MCF 10A (cell line): ENCODE results near the gene AGL. TPM values are rescaled to one million over a fixed set of nuclear protein-coding genes. Genes with fewer than 3 reads are reported as not detected.

ENCODE experiments used
- BruUV-seq: library from RNA; stranded (reverse); fragments of 400-500 nt; replicated peaks from 2 replicates; lab custom pipeline; 2021; lab: Mats Ljungman, UMichigan
- CTCF ChIA-PET: fragments of 300-600 bp; sonication (Branson Sonifier 250); formaldehyde crosslinking; extraction: SDS; loops from one replicate; lab custom pipeline; 2021; ENCODE audit warnings: antibody characterized with exemption, inconsistent platforms; lab: Yijun Ruan, JAX
- POLR2A ChIA-PET: fragments of 300-600, 350-650 bp; sonication (Branson Sonifier 250); formaldehyde crosslinking; extraction: SDS; loops from one replicate; lab custom pipeline; 2020; ENCODE audit warnings: antibody characterized with exemption, inconsistent platforms; lab: Yijun Ruan, JAX
- DNase-seq: peaks from one replicate; pipeline ENCODE4 v3.0.0-alpha.2; 2018; ENCODE audit not compliant: unreplicated experiment
- H3K27ac Mint-ChIP-seq: one replicate; pipeline ENCODE4 v1.8.0; 2022; ENCODE audit warnings: mild to moderate bottlenecking, low read depth, mixed read lengths; ENCODE audit not compliant: unreplicated experiment
- H3K27me3 Mint-ChIP-seq: one replicate; pipeline ENCODE4 v1.8.0; 2022; ENCODE audit warnings: mixed read lengths; ENCODE audit not compliant: insufficient read depth, unreplicated experiment
- H3K36me3 Mint-ChIP-seq: one replicate; pipeline ENCODE4 v1.8.0; 2022; ENCODE audit warnings: mild to moderate bottlenecking, moderate library complexity, mixed read lengths; ENCODE audit not compliant: insufficient read depth, unreplicated experiment
- H3K4me1 Mint-ChIP-seq: one replicate; pipeline ENCODE4 v1.8.0; 2022; ENCODE audit warnings: mixed read lengths; ENCODE audit not compliant: insufficient read depth, unreplicated experiment
- H3K4me3 Mint-ChIP-seq: one replicate; pipeline ENCODE4 v1.8.0; 2022; ENCODE audit warnings: mild to moderate bottlenecking, moderate library complexity, mixed read lengths; ENCODE audit not compliant: unreplicated experiment
- H3K9me3 Mint-ChIP-seq: one replicate; pipeline ENCODE4 v1.8.0; 2022; ENCODE audit warnings: mixed read lengths; ENCODE audit not compliant: unreplicated experiment
- intact Hi-C: fragments of 100-400 bp; cut with micrococcal nuclease; formaldehyde crosslinking; loops from 2 replicates; pipeline ENCODE4 v1.14.1; 2022
- total RNA-seq: library from RNA; stranded (reverse); gene quantifications from 2 replicates; pipeline ENCODE4 v1.2.3, GENCODE V29; 2022
- TF ChIP-seq, protein P1 (sequence below): fragments of 200-600 bp; IDR thresholded peaks from one replicate; pipeline ENCODE4 v1.8.0; 2022; ENCODE audit warnings: antibody characterized with exemption, mild to moderate bottlenecking; ENCODE audit not compliant: unreplicated experiment

Gene AGL
- total RNA-seq, 1 experiment from 2014 or later = 8.9 TPM

- H3K4me1 Mint-ChIP-seq = no peaks in the 10 kb centered on the region
- H3K4me3 Mint-ChIP-seq = no peak overlapping the region
- DNase-seq = no peak
- H3K9me3 Mint-ChIP-seq = no peaks in the 10 kb centered on the region
- no peaks in the 10 kb centered on the region for H3K27me3 Mint-ChIP-seq
- TF ChIP-seq, protein P1, sequence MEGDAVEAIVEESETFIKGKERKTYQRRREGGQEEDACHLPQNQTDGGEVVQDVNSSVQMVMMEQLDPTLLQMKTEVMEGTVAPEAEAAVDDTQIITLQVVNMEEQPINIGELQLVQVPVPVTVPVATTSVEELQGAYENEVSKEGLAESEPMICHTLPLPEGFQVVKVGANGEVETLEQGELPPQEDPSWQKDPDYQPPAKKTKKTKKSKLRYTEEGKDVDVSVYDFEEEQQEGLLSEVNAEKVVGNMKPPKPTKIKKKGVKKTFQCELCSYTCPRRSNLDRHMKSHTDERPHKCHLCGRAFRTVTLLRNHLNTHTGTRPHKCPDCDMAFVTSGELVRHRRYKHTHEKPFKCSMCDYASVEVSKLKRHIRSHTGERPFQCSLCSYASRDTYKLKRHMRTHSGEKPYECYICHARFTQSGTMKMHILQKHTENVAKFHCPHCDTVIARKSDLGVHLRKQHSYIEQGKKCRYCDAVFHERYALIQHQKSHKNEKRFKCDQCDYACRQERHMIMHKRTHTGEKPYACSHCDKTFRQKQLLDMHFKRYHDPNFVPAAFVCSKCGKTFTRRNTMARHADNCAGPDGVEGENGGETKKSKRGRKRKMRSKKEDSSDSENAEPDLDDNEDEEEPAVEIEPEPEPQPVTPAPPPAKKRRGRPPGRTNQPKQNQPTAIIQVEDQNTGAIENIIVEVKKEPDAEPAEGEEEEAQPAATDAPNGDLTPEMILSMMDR = no peak
- POLR2A ChIA-PET = no interaction called here
- BruUV-seq = no TSS peak
- H3K27ac Mint-ChIP-seq = no peak overlapping the region
- CTCF ChIA-PET = interaction anchor here (0.6 to 1.1 kb wide), 2 partner anchors 14 to 103 kb away, joined by 3 read pairs; no protein-coding TSS in a partner anchor
- peaks cover 8% of the 10 kb centered on the region for H3K36me3 Mint-ChIP-seq
- intact Hi-C loops = no loop called here
These were observed 19.1 kb downstream of the AGL start for GRCh38 chr1:99869304-99869703.

- peaks cover 5% of the 10 kb centered on the region for H3K36me3 Mint-ChIP-seq
- ChIA-PET CTCF (interaction anchor here (1.1 kb wide), 1 partner anchor 14 kb away, joined by 3 read pairs; no protein-coding TSS in a partner anchor), POLR2A (no interaction called here)
- intact Hi-C loops = no loop called here
- TF ChIP-seq, protein P1 = no peak
- H3K4me1 Mint-ChIP-seq = no peaks in the 10 kb centered on the region
- BruUV-seq = no TSS peak
- no peak for DNase-seq
- H3K9me3 Mint-ChIP-seq = no peaks in the 10 kb centered on the region
- H3K4me3 Mint-ChIP-seq = no peak overlapping the region
- H3K27me3 Mint-ChIP-seq = no peaks in the 10 kb centered on the region
- H3K27ac Mint-ChIP-seq = no peak overlapping the region
These were observed 19.6 kb downstream of the AGL start for GRCh38 chr1:99869723-99870122.

DNA sequence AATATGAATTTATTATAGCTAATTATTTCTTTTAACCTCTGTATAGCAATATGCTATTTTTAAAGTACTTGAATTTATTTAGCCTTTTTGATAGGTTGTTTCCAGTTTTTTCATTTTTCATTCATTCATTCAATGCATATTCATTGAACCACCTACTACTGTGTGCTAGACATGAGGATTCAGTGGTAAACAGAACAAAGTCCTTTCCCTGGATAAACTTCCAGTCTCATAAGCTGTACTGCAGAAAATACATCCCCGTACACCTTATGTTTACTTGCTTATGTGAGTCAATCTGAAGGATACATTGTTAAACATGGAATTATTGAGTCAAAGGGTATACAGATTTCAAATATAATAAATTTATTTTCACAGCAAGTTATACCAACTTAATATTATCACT lies 21.9 kb downstream of the AGL start:
- Mint-ChIP-seq H3K4me1 (no peaks in the 10 kb centered on the region), H3K27me3 (no peaks in the 10 kb centered on the region), H3K27ac (no peak overlapping the region), H3K4me3 (no peak overlapping the region), H3K9me3 (no peaks in the 10 kb centered on the region), H3K36me3 (peaks cover 16% of the 10 kb centered on the region)
- no TSS peak for BruUV-seq
- DNase-seq = no peak
- CTCF ChIA-PET = interaction anchor here (0.6 to 0.7 kb wide), 3 partner anchors 102 to 421 kb away, joined by 3 read pairs; no protein-coding TSS in a partner anchor
- intact Hi-C loops = no loop called here
- TF ChIP-seq, protein P1 = no peak
- POLR2A ChIA-PET = interaction anchor here (1.2 kb wide), 1 partner anchor 13 kb away, joined by 3 read pairs; no protein-coding TSS in a partner anchor

GRCh38 chr1:99877568-99877967 lies 27.4 kb downstream of the AGL start:
- H3K27ac Mint-ChIP-seq = no peak overlapping the region
- no peaks in the 10 kb centered on the region for H3K27me3 Mint-ChIP-seq
- intact Hi-C loops = no loop called here
- no TSS peak for BruUV-seq
- H3K9me3 Mint-ChIP-seq = no peaks in the 10 kb centered on the region
- H3K4me3 Mint-ChIP-seq = no peak overlapping the region
- TF ChIP-seq, protein P1 = no peak
- POLR2A ChIA-PET = interaction anchor here (1.5 kb wide), 1 partner anchor 26 kb away, joined by 3 read pairs; no protein-coding TSS in a partner anchor
- no peak for DNase-seq
- H3K36me3 Mint-ChIP-seq = peaks cover 26% of the 10 kb centered on the region
- CTCF ChIA-PET = no interaction called here
- H3K4me1 Mint-ChIP-seq = no peaks in the 10 kb centered on the region
